ENCODE data around the gene LRRN2.

Gene LRRN2

GRCh38 chr1:204626381-204626780 lies 59.2 kb downstream of the LRRN2 start:
- Histone ChIP-seq H3K9me3 (peaks cover 19% of the 10 kb centered on the region), H3K36me3 (peaks cover 46% of the 10 kb centered on the region), H3K4me2 (peak overlapping the region; percentile 30), H4K20me1 (peaks cover 77% of the 10 kb centered on the region), H3K4me3 (no peak overlapping the region), H3K9ac (no peak overlapping the region), H3K27me3 (no peaks in the 10 kb centered on the region), H3K4me1 (peaks cover 63% of the 10 kb centered on the region), H3K27ac (no peak overlapping the region)
- TF ChIP-seq Cebpa-rat (IDR thresholded peaks at IDR 0.05): no peak

DNA sequence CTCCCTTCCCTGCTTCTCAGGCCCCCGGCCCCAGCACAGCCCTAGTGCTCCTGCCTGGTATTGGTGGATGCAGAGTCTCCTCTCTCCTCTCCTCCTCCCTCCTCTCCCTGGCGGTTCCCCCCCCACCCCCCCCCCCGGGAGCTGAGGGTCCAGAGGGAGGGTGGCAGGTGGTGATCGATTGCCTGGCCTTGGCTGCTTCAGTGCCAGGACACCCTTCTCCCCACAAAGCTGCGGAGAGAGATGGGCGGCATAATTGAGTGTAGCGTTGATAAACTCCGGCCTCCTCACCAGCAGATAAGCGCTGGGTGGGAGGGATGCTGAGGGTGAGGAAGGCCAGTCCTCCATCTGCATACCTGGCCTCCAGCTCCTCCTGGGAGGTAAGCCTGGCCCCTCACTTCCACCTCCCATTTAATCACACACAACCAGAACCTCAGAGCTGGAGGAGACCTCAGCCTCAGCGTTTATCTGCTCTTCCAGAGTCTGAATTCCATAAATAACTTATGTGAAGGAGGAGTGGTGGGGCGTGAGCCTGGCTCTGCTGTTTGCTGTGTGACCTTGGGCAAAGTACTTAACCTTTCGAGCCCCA lies 60.8 kb downstream of the LRRN2 start:
- peaks cover 94% of the 10 kb centered on the region for H4K20me1 ChIP-seq

GRCh38 chr1:204623894-204624361 lies 61.6 kb downstream of the LRRN2 start:
- H3K27ac ChIP-seq: no peak overlapping the region
- H3K9me3 ChIP-seq: 0 out of 2 replicates have a peak, but pooled peaks cover under 1% of the 10 kb centered on the region
- peaks cover 66% of the 10 kb centered on the region for H3K4me1 ChIP-seq
- H3K36me3 ChIP-seq: peaks cover 47% of the 10 kb centered on the region
- TF ChIP-seq Cebpa-rat (IDR thresholded peaks at IDR 0.05): no peak
- no peak overlapping the region for H3K4me3 ChIP-seq
- H3K27me3 ChIP-seq: no peaks in the 10 kb centered on the region
- no peak overlapping the region for H3K9ac ChIP-seq
- H4K20me1 ChIP-seq: peaks cover 99% of the 10 kb centered on the region
- H3K4me2 ChIP-seq: peak overlapping the region; percentile 51

More for the DNA sequence above, 60.8 kb downstream of the LRRN2 start:
- Histone ChIP-seq H3K27me3 (no peaks in the 10 kb centered on the region), H3K4me3 (no peak overlapping the region), H3K9me3 (peaks cover 8% of the 10 kb centered on the region), H3K27ac (no peak overlapping the region), H3K4me1 (peaks cover 66% of the 10 kb centered on the region), H3K36me3 (peaks cover 47% of the 10 kb centered on the region), H3K9ac (no peak overlapping the region), H3K4me2 (peak overlapping the region; percentile 55)
- no peak for TF ChIP-seq Cebpa-rat (IDR thresholded peaks at IDR 0.05)

DNA sequence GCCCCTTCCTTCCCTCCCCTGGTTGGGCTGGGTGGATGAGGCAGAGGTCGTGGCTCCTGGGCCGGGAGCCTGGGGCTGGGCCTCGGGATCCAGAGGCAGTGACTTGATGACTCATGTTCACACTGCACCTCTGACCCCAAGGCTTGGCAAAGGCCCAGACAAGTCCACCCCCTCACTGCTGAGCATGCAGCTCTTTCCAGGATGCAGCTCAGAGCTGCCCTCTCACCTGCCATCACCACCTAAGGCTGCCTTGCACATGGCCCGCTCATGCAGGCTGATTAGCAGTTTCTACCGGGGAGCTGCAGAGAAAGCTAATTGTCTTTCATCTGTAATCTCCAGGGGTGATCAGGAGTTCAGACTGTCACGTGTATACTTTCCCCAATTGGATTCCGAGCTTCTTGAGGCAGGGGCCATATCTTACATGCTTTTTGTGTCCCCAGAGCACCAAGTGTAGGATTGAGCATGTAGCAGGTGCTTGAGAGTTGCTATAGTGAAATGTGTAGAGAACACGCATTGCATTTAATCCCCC lies 62.1 kb downstream of the LRRN2 start:
- H3K4me3 ChIP-seq: no peak overlapping the region
- peaks cover 99% of the 10 kb centered on the region for H4K20me1 ChIP-seq
- peaks cover 66% of the 10 kb centered on the region for H3K4me1 ChIP-seq
- peaks cover 47% of the 10 kb centered on the region for H3K36me3 ChIP-seq
- no peaks in the 10 kb centered on the region for H3K27me3 ChIP-seq
- H3K4me2 ChIP-seq: peak overlapping the region; percentile 51
- TF ChIP-seq Cebpa-rat (IDR thresholded peaks at IDR 0.05): no peak
- H3K27ac ChIP-seq: no peak overlapping the region
- H3K9me3 ChIP-seq: no peaks in the 10 kb centered on the region
- H3K9ac ChIP-seq: no peak overlapping the region

DNA sequence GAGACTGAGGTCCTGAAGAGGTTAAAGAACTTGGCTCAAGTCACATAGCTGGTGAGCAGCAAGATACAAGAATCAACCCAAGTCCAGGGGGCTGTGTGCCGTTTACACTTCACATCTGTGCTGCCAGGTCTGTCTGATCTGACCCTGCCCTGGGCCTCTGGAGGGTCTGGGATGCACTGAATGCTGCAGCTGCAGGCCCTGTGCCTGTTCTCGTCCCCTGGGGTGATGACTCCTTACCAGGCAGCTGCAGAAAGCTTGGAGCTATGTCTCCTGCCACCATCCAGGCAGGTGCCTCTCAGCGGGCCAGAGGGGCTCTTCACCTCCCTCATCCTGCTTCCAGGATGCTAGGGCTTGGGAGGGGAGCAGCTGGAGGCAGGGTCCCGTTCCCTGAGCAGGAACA lies 63.5 kb downstream of the LRRN2 start:
- H3K27me3 ChIP-seq: no peaks in the 10 kb centered on the region
- no peak overlapping the region for H3K27ac ChIP-seq
- H4K20me1 ChIP-seq: peaks cover 96% of the 10 kb centered on the region
- H3K36me3 ChIP-seq: peaks cover 48% of the 10 kb centered on the region
- no peak overlapping the region for H3K9ac ChIP-seq
- no peak for TF ChIP-seq Cebpa-rat (IDR thresholded peaks at IDR 0.05)
- peaks cover 60% of the 10 kb centered on the region for H3K4me1 ChIP-seq
- no peak overlapping the region for H3K4me3 ChIP-seq
- H3K9me3 ChIP-seq: no peaks in the 10 kb centered on the region
- peak overlapping the region; percentile 50 for H3K4me2 ChIP-seq

- H3K4me2 ChIP-seq: peak overlapping the region; percentile 50; the same call in 1 of the 2 replicates
- no peak overlapping the region for H3K4me3 ChIP-seq
- no peaks in the 10 kb centered on the region for H3K9me3 ChIP-seq
- no peak for TF ChIP-seq Cebpa-rat (IDR thresholded peaks at IDR 0.05)
- no peak overlapping the region for H3K9ac ChIP-seq
- peaks cover 54% of the 10 kb centered on the region for H3K4me1 ChIP-seq
- H3K27me3 ChIP-seq: no peaks in the 10 kb centered on the region
- H3K36me3 ChIP-seq: peaks cover 53% of the 10 kb centered on the region
- peaks cover 96% of the 10 kb centered on the region for H4K20me1 ChIP-seq
- no peak overlapping the region for H3K27ac ChIP-seq
Observed at GRCh38 chr1:204621396-204621795, 64.1 kb downstream of the LRRN2 start.

DNA sequence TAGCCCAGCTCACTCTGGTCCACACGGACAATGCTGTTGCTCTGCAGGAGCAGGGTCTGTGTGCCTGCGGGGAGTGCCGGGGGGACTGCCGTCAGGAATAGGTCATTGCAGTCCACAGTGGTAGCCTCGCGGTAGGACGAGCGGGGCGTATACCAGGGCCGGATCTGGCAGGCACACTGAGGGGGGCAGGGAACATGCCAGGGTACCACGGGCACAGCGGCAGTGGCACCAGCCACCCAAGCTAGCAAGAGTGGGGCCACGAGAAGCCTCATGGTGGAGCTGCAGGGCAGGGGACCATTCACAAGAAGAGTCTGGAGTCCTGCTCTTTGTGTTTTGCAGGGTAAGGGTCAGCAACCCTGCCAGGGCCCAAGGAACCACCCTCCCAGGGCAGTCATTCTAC lies 65.8 kb downstream of the LRRN2 start:
- Histone ChIP-seq H3K4me1 (peaks cover 48% of the 10 kb centered on the region), H3K27me3 (no peaks in the 10 kb centered on the region), H3K36me3 (peaks cover 65% of the 10 kb centered on the region)

GRCh38 chr1:204618148-204618760 lies 67.3 kb downstream of the LRRN2 start:
- H3K9me3 ChIP-seq: no peaks in the 10 kb centered on the region
- H3K27me3 ChIP-seq: no peaks in the 10 kb centered on the region
- no peak overlapping the region for H3K4me2 ChIP-seq
- no peak overlapping the region for H3K9ac ChIP-seq
- no peak for TF ChIP-seq Cebpa-rat (IDR thresholded peaks at IDR 0.05)
- H3K4me1 ChIP-seq: peaks cover 48% of the 10 kb centered on the region
- no peak overlapping the region for H3K4me3 ChIP-seq
- H3K27ac ChIP-seq: no peak overlapping the region
- peaks cover 84% of the 10 kb centered on the region for H4K20me1 ChIP-seq
- peaks cover 65% of the 10 kb centered on the region for H3K36me3 ChIP-seq

More for the DNA sequence above, 65.8 kb downstream of the LRRN2 start:
- Histone ChIP-seq H3K9me3 (no peaks in the 10 kb centered on the region), H3K4me3 (no peak overlapping the region), H3K27ac (no peak overlapping the region), H3K9ac (no peak overlapping the region), H3K4me2 (no peak overlapping the region), H4K20me1 (peaks cover 91% of the 10 kb centered on the region)
- no peak for TF ChIP-seq Cebpa-rat (IDR thresholded peaks at IDR 0.05)

DNA sequence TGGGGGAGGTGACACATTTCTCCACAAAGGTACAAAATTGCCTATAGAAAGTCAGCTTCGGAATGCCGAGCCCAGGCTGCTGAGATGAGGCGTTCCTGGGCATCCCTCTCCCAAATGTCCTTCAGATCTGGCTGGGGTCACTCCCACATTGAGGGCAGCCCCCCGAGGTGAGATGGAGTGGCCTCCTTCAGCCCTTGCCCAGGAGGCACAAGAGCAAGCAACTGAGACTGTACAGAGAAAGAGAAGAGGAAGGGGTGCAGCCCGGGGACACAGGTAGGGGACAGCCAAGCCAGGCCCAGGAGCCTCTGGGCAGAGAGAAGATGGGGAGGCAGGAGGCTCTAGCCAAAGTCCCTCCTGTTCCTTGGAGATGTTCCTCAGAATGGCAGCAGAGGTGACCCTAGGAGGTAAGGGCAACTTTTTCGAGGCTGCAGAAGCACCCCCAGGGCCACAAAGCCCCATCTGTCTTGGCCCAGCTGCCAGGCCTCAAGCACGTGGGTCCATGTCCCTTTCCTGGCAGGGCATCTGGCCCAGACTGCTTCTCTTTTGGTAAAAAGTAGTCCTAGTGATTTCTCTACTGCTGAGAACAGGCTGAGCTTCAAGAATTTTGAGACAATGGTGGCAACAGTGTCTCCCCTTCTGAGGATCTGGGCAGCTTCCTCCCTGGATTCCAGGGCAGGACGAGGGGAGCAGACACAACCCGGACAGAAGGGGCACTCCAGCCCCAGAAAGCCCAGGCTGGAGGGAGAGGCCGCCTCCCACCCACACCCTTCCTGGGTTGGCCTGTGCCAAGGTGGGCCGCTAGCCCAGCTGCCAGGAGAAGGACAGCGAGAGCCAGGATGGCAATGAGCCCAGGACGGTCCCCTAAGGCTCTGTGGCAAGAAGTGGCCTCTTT lies 68.0 kb downstream of the LRRN2 start:
- Histone ChIP-seq H3K4me2 (no peak overlapping the region), H3K9ac (no peak overlapping the region), H3K27ac (peak overlapping the region; percentile 7; the same call in 1 of the 2 replicates), H3K4me3 (no peak overlapping the region), H3K36me3 (peaks cover 65% of the 10 kb centered on the region), H3K9me3 (no peaks in the 10 kb centered on the region), H3K27me3 (no peaks in the 10 kb centered on the region), H3K4me1 (peaks cover 48% of the 10 kb centered on the region), H4K20me1 (peaks cover 84% of the 10 kb centered on the region)
- no peak for TF ChIP-seq Cebpa-rat (IDR thresholded peaks at IDR 0.05)

All from BLaER1 (cell line).